DOHH2 (cell line): ENCODE results near the gene SERHL2.
"Not testable (repeated sequence)": the region's sequence is repeated elsewhere in the genome, so short reads cannot be mapped to it uniquely, and the experiment has no call there.

Experiments
- H3F3A ChIP-seq: fragments of 200-600 bp; sonication (generic), shearing (Covaris generic); 2 replicates; pipeline ENCODE4 v1.6.0; 2016; ENCODE audit warnings: antibody characterized with exemption, mild to moderate bottlenecking; ENCODE audit not compliant: control insufficient read depth, insufficient read depth
- H3K27ac ChIP-seq: fragments of 200-600 bp; sonication (generic); 2 replicates; pipeline ENCODE4 v1.5.1; 2014; ENCODE audit warnings: low read depth, mild to moderate bottlenecking, low read length, moderate library complexity
- H3K27me3 ChIP-seq: fragments of 200-600 bp; sonication (generic); 2 replicates; pipeline ENCODE4 v1.6.1; 2014; ENCODE audit warnings: mild to moderate bottlenecking, low read length, mixed read lengths; ENCODE audit not compliant: control insufficient read depth
- H3K36me3 ChIP-seq: fragments of 200-600 bp; sonication (generic); 2 replicates; pipeline ENCODE4 v1.6.1; 2014; ENCODE audit warnings: mild to moderate bottlenecking, low read length, moderate library complexity, mixed read lengths; ENCODE audit not compliant: control insufficient read depth
- H3K4me1 ChIP-seq: fragments of 200-600 bp; sonication (generic); 2 replicates; pipeline ENCODE4 v1.6.1; 2014; ENCODE audit warnings: mild to moderate bottlenecking, low read length, mixed read lengths; ENCODE audit not compliant: control insufficient read depth
- H3K4me2 ChIP-seq: fragments of 200-600 bp; sonication (generic); 2 replicates; pipeline ENCODE4 v1.6.0; 2014; ENCODE audit warnings: mild to moderate bottlenecking, low read length, moderate library complexity
- H3K4me3 ChIP-seq: fragments of 200-600 bp; sonication (generic); 2 replicates; pipeline ENCODE4 v1.5.1; 2014; ENCODE audit warnings: mild to moderate bottlenecking, low read length, mixed read lengths
- H3K79me2 ChIP-seq: fragments of 200-600 bp; sonication (generic); 2 replicates; pipeline ENCODE4 v1.6.1; 2014; ENCODE audit warnings: mild to moderate bottlenecking, low read length, mixed read lengths; ENCODE audit not compliant: control insufficient read depth
- H3K9me2 ChIP-seq: fragments of 200-600 bp; sonication (generic); replicated peaks from 2 replicates; pipeline ENCODE4 v1.6.1; 2014; ENCODE audit warnings: mild to moderate bottlenecking, low read length, mixed read lengths; ENCODE audit not compliant: control insufficient read depth
- H3K9me3 ChIP-seq: fragments of 200-600 bp; sonication (generic); 2 replicates; pipeline ENCODE4 v1.6.1; 2014; ENCODE audit warnings: antibody characterized with exemption, low read length, mixed read lengths; ENCODE audit not compliant: control insufficient read depth, insufficient read depth
- H4K20me1 ChIP-seq: fragments of 200-600 bp; sonication (generic); 2 replicates; pipeline ENCODE4 v1.6.0; 2014; ENCODE audit warnings: low read depth, mild to moderate bottlenecking, antibody characterized with exemption, low read length, moderate library complexity; ENCODE audit not compliant: control insufficient read depth, insufficient read depth
- CTCF ChIP-seq: fragments of 200-600 bp; sonication (generic); IDR thresholded peaks from one replicate; pipeline ENCODE4 v1.5.1; 2014; ENCODE audit warnings: antibody characterized with exemption, mild to moderate bottlenecking, low read depth, low read length; ENCODE audit not compliant: poor library complexity, severe bottlenecking
- EZH2phosphoT487 ChIP-seq: fragments of 200-600 bp; sonication (generic); IDR thresholded peaks from 2 replicates; pipeline ENCODE4 v1.6.1; 2017; ENCODE audit warnings: borderline replicate concordance, mild to moderate bottlenecking, antibody characterized with exemption, low read length, moderate library complexity, mixed read lengths

Gene SERHL2

GRCh38 chr22:42548597-42549330 lies 5.0 kb upstream of the SERHL2 start:
- TF ChIP-seq CTCF (no peak), EZH2phosphoT487 (no peak)
- H3K4me1 ChIP-seq, result peaks cover 52% of the 10 kb centered on the region
- peaks cover 30% of the 10 kb centered on the region for H3F3A ChIP-seq
- H3K4me3 ChIP-seq, result no peak overlapping the region
- H3K9me2 ChIP-seq, result no peaks in the 10 kb centered on the region
- no peaks in the 10 kb centered on the region for H3K79me2 ChIP-seq
- no peak overlapping the region for H3K4me2 ChIP-seq
- no peaks in the 10 kb centered on the region for H3K27me3 ChIP-seq
- no peaks in the 10 kb centered on the region for H4K20me1 ChIP-seq
- no peaks in the 10 kb centered on the region for H3K9me3 ChIP-seq
- H3K36me3 ChIP-seq, result no peaks in the 10 kb centered on the region
- no peak overlapping the region for H3K27ac ChIP-seq

- TF ChIP-seq CTCF (peak; percentile 28), EZH2phosphoT487 (no peak)
- H3K27me3 ChIP-seq, result no peaks in the 10 kb centered on the region
- H3K27ac ChIP-seq, result no peak overlapping the region
- H3K4me1 ChIP-seq, result peaks cover 59% of the 10 kb centered on the region
- H3K9me3 ChIP-seq, result no peaks in the 10 kb centered on the region
- no peaks in the 10 kb centered on the region for H3K79me2 ChIP-seq
- H4K20me1 ChIP-seq, result no peaks in the 10 kb centered on the region
- H3K4me2 ChIP-seq, result peak overlapping the region; percentile 15; the same call in 1 of the 2 replicates
- H3K36me3 ChIP-seq, result no peaks in the 10 kb centered on the region
- peaks cover 30% of the 10 kb centered on the region for H3F3A ChIP-seq
- no peaks in the 10 kb centered on the region for H3K9me2 ChIP-seq
- no peak overlapping the region for H3K4me3 ChIP-seq
These were observed 4.3 kb upstream of the SERHL2 start for GRCh38 chr22:42549331-42550060.

- Histone ChIP-seq H3K27ac (peak overlapping the region; percentile 88), H3K4me1 (peaks cover 49% of the 10 kb centered on the region), H3K4me2 (peak overlapping the region; percentile 84), H3F3A (peaks cover 25% of the 10 kb centered on the region), H3K4me3 (peak overlapping the region; percentile 75)
- not testable (repeated sequence) for H3K9me3 ChIP-seq, H3K36me3 ChIP-seq, H3K79me2 ChIP-seq, H4K20me1 ChIP-seq, H3K27me3 ChIP-seq, H3K9me2 ChIP-seq
These were observed 1.5 kb upstream of the SERHL2 start for GRCh38 chr22:42552294-42552647.

- Histone ChIP-seq H3F3A (peaks cover 13% of the 10 kb centered on the region), H3K9me2 (no peaks in the 10 kb centered on the region), H3K27me3 (no peaks in the 10 kb centered on the region), H3K27ac (no peak overlapping the region), H3K4me1 (peaks cover 34% of the 10 kb centered on the region), H3K36me3 (peaks cover 3% of the 10 kb centered on the region; the same call in 1 of the 2 replicates), H3K4me2 (no peak overlapping the region), H3K4me3 (no peak overlapping the region), H3K79me2 (peaks cover 4% of the 10 kb centered on the region; the same call in 1 of the 2 replicates), H4K20me1 (no peaks in the 10 kb centered on the region), H3K9me3 (no peaks in the 10 kb centered on the region)
- TF ChIP-seq CTCF (no peak), EZH2phosphoT487 (no peak)
These were observed 6.6 kb downstream of the SERHL2 start for GRCh38 chr22:42560381-42560780.
